Measurements from ENCODE around the gene ZEB2.
A peak's percentile ranks its signal among the peaks of the same experiment; 100 is the strongest.

The ZEB2 gene

GRCh38 chr2:144475569-144476275, 44.2 kb downstream of the ZEB2 start:
- no peaks in the 10 kb centered on the region for H3K9me3 ChIP-seq (ENCODE audit: control insufficient read depth in 1 of 2, low read length in 2 of 2)
- H3K4me1 ChIP-seq (ENCODE audit: control insufficient read depth in 1 of 2, insufficient read depth in 2 of 2, low read length in 2 of 2), result peaks cover 0 to 20% of the 10 kb centered on the region in 2 donors
- no peaks in the 10 kb centered on the region for H3K36me3 ChIP-seq (ENCODE audit: control insufficient read depth in 1 of 2, insufficient read depth in 2 of 2, low read length in 2 of 2)
- H3K4me3 ChIP-seq (ENCODE audit: low read depth in 1 of 2, low read length in 2 of 2), result no peak overlapping the region
- H3K27ac ChIP-seq (ENCODE audit: low read length), result no peak overlapping the region
- no peaks in the 10 kb centered on the region for H3K27me3 ChIP-seq (ENCODE audit: low read depth, low read length)

GRCh38 chr2:144475044-144475443, 44.9 kb downstream of the ZEB2 start:
- no peaks in the 10 kb centered on the region for H3K36me3 ChIP-seq (ENCODE audit: control insufficient read depth in 1 of 2, insufficient read depth in 2 of 2, low read length in 2 of 2)

GRCh38 chr2:144474017-144474416, 45.9 kb downstream of the ZEB2 start:
- no peaks in the 10 kb centered on the region for H3K9me3 ChIP-seq (ENCODE audit: control insufficient read depth in 1 of 2, low read length in 2 of 2)
- no peaks in the 10 kb centered on the region for H3K36me3 ChIP-seq (ENCODE audit: control insufficient read depth in 1 of 2, insufficient read depth in 2 of 2, low read length in 2 of 2)
- peaks cover 0 to 17% of the 10 kb centered on the region in 2 donors for H3K4me1 ChIP-seq (ENCODE audit: control insufficient read depth in 1 of 2, insufficient read depth in 2 of 2, low read length in 2 of 2)
- H3K27ac ChIP-seq (ENCODE audit: low read length), result no peak overlapping the region
- no peak overlapping the region for H3K4me3 ChIP-seq (ENCODE audit: low read depth in 1 of 2, low read length in 2 of 2)
- H3K27me3 ChIP-seq (ENCODE audit: low read depth, low read length), result no peaks in the 10 kb centered on the region

More at GRCh38 chr2:144475044-144475443, 44.9 kb downstream of the ZEB2 start:
- Histone ChIP-seq H3K4me3 (ENCODE audit: low read depth in 1 of 2, low read length in 2 of 2) (no peak overlapping the region), H3K27me3 (ENCODE audit: low read depth, low read length) (no peaks in the 10 kb centered on the region), H3K9me3 (ENCODE audit: control insufficient read depth in 1 of 2, low read length in 2 of 2) (no peaks in the 10 kb centered on the region), H3K27ac (ENCODE audit: low read length) (no peak overlapping the region), H3K4me1 (ENCODE audit: control insufficient read depth in 1 of 2, insufficient read depth in 2 of 2, low read length in 2 of 2) (peaks cover 0 to 18% of the 10 kb centered on the region in 2 donors)

- Histone ChIP-seq H3K27ac (ENCODE audit: low read length) (no peak overlapping the region), H3K36me3 (ENCODE audit: control insufficient read depth in 1 of 2, insufficient read depth in 2 of 2, low read length in 2 of 2) (no peaks in the 10 kb centered on the region), H3K9me3 (ENCODE audit: control insufficient read depth in 1 of 2, low read length in 2 of 2) (no peaks in the 10 kb centered on the region), H3K4me1 (ENCODE audit: control insufficient read depth in 1 of 2, insufficient read depth in 2 of 2, low read length in 2 of 2) (peaks cover 0 to 17% of the 10 kb centered on the region in 2 donors), H3K4me3 (ENCODE audit: low read depth in 1 of 2, low read length in 2 of 2) (no peak overlapping the region), H3K27me3 (ENCODE audit: low read depth, low read length) (no peaks in the 10 kb centered on the region)
Measured at GRCh38 chr2:144472911-144473310, 47.0 kb downstream of the ZEB2 start.

GRCh38 chr2:144472046-144472412, 47.9 kb downstream of the ZEB2 start:
- no peak overlapping the region for H3K27ac ChIP-seq (ENCODE audit: low read length)
- no peak overlapping the region for H3K4me3 ChIP-seq (ENCODE audit: low read depth in 1 of 2, low read length in 2 of 2)
- H3K36me3 ChIP-seq (ENCODE audit: control insufficient read depth in 1 of 2, insufficient read depth in 2 of 2, low read length in 2 of 2), result no peaks in the 10 kb centered on the region
- H3K4me1 ChIP-seq (ENCODE audit: control insufficient read depth in 1 of 2, insufficient read depth in 2 of 2, low read length in 2 of 2), result peaks cover 0 to 17% of the 10 kb centered on the region in 2 donors
- no peaks in the 10 kb centered on the region for H3K9me3 ChIP-seq (ENCODE audit: control insufficient read depth in 1 of 2, low read length in 2 of 2)
- no peaks in the 10 kb centered on the region for H3K27me3 ChIP-seq (ENCODE audit: low read depth, low read length)

GRCh38 chr2:144471305-144472045, 48.4 kb downstream of the ZEB2 start:
- no peak overlapping the region for H3K27ac ChIP-seq (ENCODE audit: low read length)
- no peak overlapping the region for H3K4me3 ChIP-seq (ENCODE audit: low read depth in 1 of 2, low read length in 2 of 2)
- H3K36me3 ChIP-seq (ENCODE audit: control insufficient read depth in 1 of 2, insufficient read depth in 2 of 2, low read length in 2 of 2), result no peaks in the 10 kb centered on the region
- H3K4me1 ChIP-seq (ENCODE audit: control insufficient read depth in 1 of 2, insufficient read depth in 2 of 2, low read length in 2 of 2), result peaks cover 0 to 17% of the 10 kb centered on the region in 2 donors
- H3K27me3 ChIP-seq (ENCODE audit: low read depth, low read length), result no peaks in the 10 kb centered on the region
- H3K9me3 ChIP-seq (ENCODE audit: control insufficient read depth in 1 of 2, low read length in 2 of 2), result no peaks in the 10 kb centered on the region

- peaks cover 0 to 12% of the 10 kb centered on the region in 2 donors for H3K4me1 ChIP-seq (ENCODE audit: control insufficient read depth in 1 of 2, insufficient read depth in 2 of 2, low read length in 2 of 2)
- H3K9me3 ChIP-seq (ENCODE audit: control insufficient read depth in 1 of 2, low read length in 2 of 2), result no peaks in the 10 kb centered on the region
- H3K36me3 ChIP-seq (ENCODE audit: control insufficient read depth in 1 of 2, insufficient read depth in 2 of 2, low read length in 2 of 2), result no peaks in the 10 kb centered on the region
- no peak overlapping the region for H3K27ac ChIP-seq (ENCODE audit: low read length)
- no peak overlapping the region for H3K4me3 ChIP-seq (ENCODE audit: low read depth in 1 of 2, low read length in 2 of 2)
- H3K27me3 ChIP-seq (ENCODE audit: low read depth, low read length), result no peaks in the 10 kb centered on the region
Measured at GRCh38 chr2:144470816-144471215, 49.1 kb downstream of the ZEB2 start.

- Histone ChIP-seq H3K36me3 (ENCODE audit: control insufficient read depth in 1 of 2, insufficient read depth in 2 of 2, low read length in 2 of 2) (no peaks in the 10 kb centered on the region), H3K4me3 (ENCODE audit: low read depth in 1 of 2, low read length in 2 of 2) (no peak overlapping the region), H3K4me1 (ENCODE audit: control insufficient read depth in 1 of 2, insufficient read depth in 2 of 2, low read length in 2 of 2) (peaks cover 0 to 12% of the 10 kb centered on the region in 2 donors), H3K27me3 (ENCODE audit: low read depth, low read length) (no peaks in the 10 kb centered on the region), H3K27ac (ENCODE audit: low read length) (no peak overlapping the region), H3K9me3 (ENCODE audit: control insufficient read depth in 1 of 2, low read length in 2 of 2) (no peaks in the 10 kb centered on the region)
Measured at GRCh38 chr2:144470334-144470733, 49.6 kb downstream of the ZEB2 start.

- no peaks in the 10 kb centered on the region for H3K27me3 ChIP-seq (ENCODE audit: low read depth, low read length)
- no peaks in the 10 kb centered on the region for H3K36me3 ChIP-seq (ENCODE audit: control insufficient read depth in 1 of 2, insufficient read depth in 2 of 2, low read length in 2 of 2)
- no peak overlapping the region for H3K27ac ChIP-seq (ENCODE audit: low read length)
- H3K9me3 ChIP-seq (ENCODE audit: control insufficient read depth in 1 of 2, low read length in 2 of 2), result no peaks in the 10 kb centered on the region
- H3K4me1 ChIP-seq (ENCODE audit: control insufficient read depth in 1 of 2, insufficient read depth in 2 of 2, low read length in 2 of 2), result peaks cover 0 to 12% of the 10 kb centered on the region in 2 donors
- no peak overlapping the region for H3K4me3 ChIP-seq (ENCODE audit: low read depth in 1 of 2, low read length in 2 of 2)
Measured at GRCh38 chr2:144469798-144470197, 50.1 kb downstream of the ZEB2 start.

GRCh38 chr2:144468823-144469595, 50.9 kb downstream of the ZEB2 start:
- no peaks in the 10 kb centered on the region for H3K9me3 ChIP-seq (ENCODE audit: control insufficient read depth in 1 of 2, low read length in 2 of 2)
- no peak overlapping the region for H3K4me3 ChIP-seq (ENCODE audit: low read depth in 1 of 2, low read length in 2 of 2)
- H3K36me3 ChIP-seq (ENCODE audit: control insufficient read depth in 1 of 2, insufficient read depth in 2 of 2, low read length in 2 of 2), result no peaks in the 10 kb centered on the region
- peaks cover 0 to 12% of the 10 kb centered on the region in 2 donors for H3K4me1 ChIP-seq (ENCODE audit: control insufficient read depth in 1 of 2, insufficient read depth in 2 of 2, low read length in 2 of 2)
- H3K27me3 ChIP-seq (ENCODE audit: low read depth, low read length), result no peaks in the 10 kb centered on the region
- H3K27ac ChIP-seq (ENCODE audit: low read length), result no peak overlapping the region

GRCh38 chr2:144467502-144468137, 52.3 kb downstream of the ZEB2 start:
- Histone ChIP-seq H3K4me1 (ENCODE audit: control insufficient read depth in 1 of 2, insufficient read depth in 2 of 2, low read length in 2 of 2) (peaks cover 0 to 5% of the 10 kb centered on the region in 2 donors), H3K36me3 (ENCODE audit: control insufficient read depth in 1 of 2, insufficient read depth in 2 of 2, low read length in 2 of 2) (no peaks in the 10 kb centered on the region), H3K27me3 (ENCODE audit: low read depth, low read length) (no peaks in the 10 kb centered on the region), H3K4me3 (ENCODE audit: low read depth in 1 of 2, low read length in 2 of 2) (no peak overlapping the region), H3K27ac (ENCODE audit: low read length) (peak overlapping the region; percentile 27), H3K9me3 (ENCODE audit: control insufficient read depth in 1 of 2, low read length in 2 of 2) (no peaks in the 10 kb centered on the region)
